PFSK-1 (cell line): ENCODE results near the gene NECAB2.

ENCODE experiments used
- POLR2AphosphoS5 ChIP-seq: IDR thresholded peaks from 2 replicates; pipeline ENCODE4 v1.6.1; 2012; ENCODE audit warnings: low read depth, mild to moderate bottlenecking, control low read depth, low read length, moderate library complexity
- SIN3A ChIP-seq: IDR thresholded peaks from 2 replicates; pipeline ENCODE4 v1.6.1; 2012; ENCODE audit warnings: mild to moderate bottlenecking, low read length, moderate library complexity, borderline replicate concordance; ENCODE audit not compliant: insufficient read depth

- TF ChIP-seq SIN3A (no peak), POLR2AphosphoS5 (no peak)
Measured at GRCh38 chr16:83949724-83950001, 18.4 kb upstream of the NECAB2 start.
